Measurements from ENCODE around the gene ANKRD33. TPM values are rescaled to one million over a fixed set of nuclear protein-coding genes. Genes with fewer than 3 reads are reported as not detected.

ANKRD33 gene
- total RNA-seq, 1 experiment from 2014 or later, result not detected

DNA sequence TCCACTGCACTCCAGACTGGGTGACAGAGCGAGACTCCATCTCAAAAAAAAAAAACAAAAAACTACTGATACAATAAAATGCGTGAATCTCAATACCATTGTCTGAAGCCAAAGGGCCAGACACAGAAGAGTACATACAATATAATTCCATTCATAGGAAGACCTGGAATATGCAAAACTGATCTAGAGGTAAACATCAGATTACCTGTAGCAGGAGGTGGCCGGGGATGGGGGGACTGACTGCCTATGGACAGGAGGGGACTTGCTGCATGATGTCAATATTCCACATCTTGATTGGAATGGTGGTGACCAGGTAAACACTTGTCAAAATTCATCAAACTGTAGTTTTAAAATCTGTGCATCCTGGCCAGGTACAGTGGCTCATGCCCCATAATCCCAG is 26.9 kb upstream of the ANKRD33 start:
- no peak for DNase-seq (ENCODE audit: low read depth)

DNA sequence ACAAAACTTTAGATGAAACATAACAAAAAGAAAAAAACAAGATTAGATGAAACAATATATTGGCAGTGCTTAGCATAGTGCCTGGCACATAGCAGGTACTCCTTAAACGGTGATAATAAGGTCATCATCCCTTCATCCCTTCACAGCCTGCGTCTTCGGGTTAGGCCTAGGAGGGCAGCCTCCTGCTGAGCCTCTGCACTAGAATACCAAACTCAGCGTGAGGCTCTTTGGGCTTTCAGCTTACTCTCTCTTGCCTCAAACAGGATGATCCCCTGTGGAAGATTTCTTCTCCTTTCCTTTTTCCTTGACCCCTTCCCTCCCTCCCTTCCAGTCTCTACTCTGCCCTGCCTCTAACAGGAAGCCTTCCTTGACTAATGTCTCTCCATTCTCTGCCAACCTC is 25.0 kb upstream of the ANKRD33 start:
- no peak for DNase-seq (ENCODE audit: low read depth)

DNA sequence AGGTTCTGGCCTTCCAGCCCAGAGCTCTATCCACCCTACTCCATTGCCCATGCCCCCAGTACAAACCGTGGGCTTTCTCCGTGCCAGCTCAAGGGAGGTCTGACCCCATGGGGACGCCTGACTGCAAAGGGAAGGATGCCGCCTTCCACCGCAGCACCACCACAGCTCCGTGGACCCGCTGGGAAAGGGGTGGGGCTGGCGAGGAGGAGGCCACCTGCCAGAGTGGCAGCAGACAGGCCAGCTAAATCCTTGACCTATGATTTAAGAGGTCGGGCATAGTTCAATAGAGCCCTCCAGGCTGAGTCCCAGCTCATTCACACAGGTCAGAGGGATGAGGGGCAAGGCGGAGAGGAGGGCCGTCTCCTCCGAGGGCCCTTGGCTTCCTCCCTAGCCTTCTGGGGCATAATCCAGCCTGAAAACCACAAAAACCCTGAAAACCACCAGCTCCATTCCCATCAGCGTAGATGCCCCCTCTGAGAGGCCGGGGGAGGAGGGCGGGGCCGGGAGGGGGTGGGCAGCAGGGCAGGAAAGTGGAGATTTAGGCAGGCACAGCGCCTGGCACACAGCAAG is 24.5 kb upstream of the ANKRD33 start:
- no peak for DNase-seq (ENCODE audit: low read depth)

DNA sequence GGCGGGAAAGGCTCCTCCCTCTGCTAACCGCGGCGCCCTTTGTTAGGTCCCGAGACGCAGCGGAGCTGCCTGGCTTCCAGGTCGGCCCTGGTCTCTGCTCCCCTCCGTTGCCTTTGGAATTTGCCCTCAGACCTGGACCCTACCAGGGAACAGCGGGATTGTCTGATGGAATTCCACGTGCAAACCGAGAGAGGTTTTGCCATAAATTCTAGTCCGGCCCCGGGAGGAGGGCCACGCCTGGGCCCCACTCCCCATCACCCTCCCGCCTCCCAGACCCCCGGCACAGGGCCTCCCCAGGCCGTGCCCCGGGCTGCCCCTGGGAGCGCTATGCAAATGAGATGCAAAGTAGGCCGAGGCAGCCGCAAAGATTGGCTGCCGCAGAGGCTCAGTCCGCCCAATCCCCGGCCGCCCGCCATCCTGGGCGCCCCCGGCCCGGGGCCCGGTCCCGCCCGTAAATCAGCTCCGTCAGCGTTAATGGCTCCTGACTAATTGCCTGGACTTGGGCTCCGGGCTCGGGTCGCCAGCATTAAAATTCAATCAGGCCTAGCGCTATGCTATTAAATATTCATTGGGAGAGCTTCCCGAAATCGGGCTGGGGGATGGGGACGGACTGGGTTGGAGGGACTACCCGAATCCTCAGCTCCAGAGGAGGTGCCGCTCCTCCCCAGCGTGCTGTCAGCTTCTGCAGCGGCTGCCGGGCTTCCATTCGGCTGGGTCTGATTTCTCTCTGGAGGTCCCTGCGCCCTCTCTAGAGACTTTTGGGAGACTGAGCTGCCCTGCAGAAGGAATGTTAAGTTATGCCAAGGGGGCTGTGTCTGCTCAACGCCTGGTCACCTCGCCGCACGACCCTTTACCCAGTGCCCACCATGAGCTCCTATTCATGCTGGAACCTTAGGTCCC is 23.7 kb upstream of the ANKRD33 start:
- no peak for DNase-seq (ENCODE audit: low read depth)

DNA sequence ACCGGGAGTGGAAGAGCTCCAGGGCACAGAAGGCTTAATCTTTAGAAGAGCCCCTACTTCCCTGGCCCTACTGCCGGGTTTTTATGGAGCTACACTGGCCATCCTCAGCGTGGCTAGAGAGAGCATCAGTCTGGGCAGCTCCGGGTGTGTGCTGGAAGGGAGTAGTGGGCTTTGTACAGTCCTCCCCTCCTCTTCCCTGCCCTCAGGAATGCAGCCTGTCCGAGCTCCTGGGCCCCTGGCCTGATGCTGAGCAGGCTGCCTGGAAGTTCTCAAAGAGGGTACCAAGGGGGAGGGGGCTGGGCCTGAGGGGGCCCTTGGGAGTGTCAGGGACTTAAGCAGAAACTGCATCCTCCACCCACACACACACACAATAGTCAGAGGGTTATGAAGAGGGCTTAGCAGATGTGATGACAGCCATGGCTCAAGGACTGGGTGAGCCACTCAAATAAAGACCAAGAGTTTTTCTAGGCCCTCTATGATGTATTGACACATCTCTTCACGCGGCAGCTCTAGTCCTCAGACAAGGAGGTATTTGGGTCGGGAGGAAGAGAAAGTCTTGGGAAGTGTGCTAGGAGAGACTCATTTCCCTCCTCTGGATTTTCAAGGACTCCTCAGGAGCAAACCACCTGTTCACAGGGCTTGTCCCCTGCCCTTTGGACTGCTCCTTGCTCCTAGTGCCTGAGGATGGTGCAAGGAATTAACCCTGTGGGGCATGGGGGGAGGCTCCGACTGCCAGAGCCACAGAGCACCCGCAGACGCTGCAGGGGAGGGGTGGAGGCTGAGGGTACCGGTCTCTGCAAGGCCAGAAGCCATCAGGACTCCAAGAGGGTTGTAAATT is 22.9 kb upstream of the ANKRD33 start:
- no peak for DNase-seq (ENCODE audit: low read depth)

DNA sequence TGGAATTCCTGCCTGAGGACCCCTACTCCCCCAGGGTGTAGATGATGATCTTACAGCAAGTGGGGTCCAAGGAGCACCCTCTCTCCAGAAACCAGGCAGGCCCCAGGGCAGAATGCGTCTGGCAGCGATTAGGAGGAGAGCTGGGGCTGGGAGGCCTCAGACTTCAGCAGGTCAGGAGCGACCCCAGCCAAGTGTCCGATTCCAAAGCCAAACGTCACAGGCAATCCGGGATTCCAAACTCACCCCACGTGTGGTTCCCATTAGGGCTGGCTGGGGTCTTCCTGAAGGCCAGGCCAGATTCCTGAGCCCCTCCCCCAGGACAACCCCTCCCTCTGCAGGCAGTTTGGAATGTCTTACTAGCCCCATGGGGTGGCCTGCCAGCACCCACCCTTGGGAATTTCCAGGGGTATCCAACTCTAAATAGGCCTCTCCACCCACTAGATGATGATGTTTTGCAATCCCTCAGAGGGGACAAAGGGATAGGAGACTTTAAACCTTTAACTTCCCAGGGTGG is 22.1 kb upstream of the ANKRD33 start:
- no peak for DNase-seq (ENCODE audit: low read depth)

DNA sequence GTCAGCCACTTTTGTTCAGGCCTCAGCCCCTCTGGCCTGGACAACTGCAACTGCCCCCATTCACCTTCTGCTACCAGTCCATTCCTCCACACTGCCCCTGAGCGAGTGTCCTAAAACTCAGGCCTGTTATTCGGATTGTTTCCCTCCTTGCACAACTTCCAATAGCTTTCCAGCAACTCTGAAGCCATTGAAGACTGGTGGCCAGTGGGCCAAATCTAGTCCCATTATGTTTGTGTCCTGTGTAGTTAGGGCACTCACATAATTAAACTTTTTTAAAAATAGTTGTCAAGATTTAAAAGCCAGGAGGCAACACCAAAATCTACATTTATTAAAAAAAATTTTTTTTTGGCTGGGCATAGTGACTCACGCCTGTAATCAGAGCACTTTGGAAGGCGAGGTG is 21.6 kb upstream of the ANKRD33 start:
- DNase-seq (ENCODE audit: low read depth), result no peak

DNA sequence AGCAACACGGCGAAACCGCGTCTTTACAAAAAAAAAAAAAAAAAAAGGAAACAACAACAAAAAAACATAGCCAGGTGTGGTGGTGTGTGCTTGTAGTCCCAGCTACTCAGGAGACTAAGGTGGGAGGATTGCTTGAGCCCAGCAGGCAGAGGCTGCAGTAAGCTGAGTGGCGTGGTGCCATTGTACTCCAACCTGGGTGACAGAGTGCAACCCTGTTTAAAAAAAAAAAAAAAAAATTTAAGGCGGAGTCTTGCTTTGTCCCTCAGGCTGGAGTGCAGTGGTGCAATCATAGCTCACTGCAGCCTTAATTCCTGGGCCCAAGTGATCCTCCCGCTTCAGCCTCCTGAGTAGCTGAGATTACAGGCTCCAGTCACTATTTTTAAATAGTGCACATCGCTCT is 21.1 kb upstream of the ANKRD33 start:
- DNase-seq (ENCODE audit: low read depth), result no peak

DNA sequence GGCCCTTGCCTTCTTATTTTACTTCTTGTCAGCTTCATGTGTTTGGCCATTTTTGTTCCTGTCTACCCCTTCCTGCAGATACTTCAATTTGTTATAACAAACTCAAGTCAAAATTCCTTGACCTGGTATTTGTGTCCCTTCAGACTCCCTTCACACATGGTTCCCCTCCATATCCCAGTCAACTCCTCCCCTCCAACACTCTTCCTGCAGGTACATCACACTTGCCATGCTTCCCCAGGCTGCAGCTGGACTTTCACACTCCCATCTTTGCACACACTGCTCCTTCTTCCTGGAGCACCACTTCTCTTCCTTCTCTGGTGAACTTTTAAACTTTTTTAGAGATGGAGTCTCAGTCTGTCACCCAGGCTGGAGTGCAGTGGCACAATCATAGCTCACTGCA is 20.5 kb upstream of the ANKRD33 start:
- no peak for DNase-seq (ENCODE audit: low read depth)

DNA sequence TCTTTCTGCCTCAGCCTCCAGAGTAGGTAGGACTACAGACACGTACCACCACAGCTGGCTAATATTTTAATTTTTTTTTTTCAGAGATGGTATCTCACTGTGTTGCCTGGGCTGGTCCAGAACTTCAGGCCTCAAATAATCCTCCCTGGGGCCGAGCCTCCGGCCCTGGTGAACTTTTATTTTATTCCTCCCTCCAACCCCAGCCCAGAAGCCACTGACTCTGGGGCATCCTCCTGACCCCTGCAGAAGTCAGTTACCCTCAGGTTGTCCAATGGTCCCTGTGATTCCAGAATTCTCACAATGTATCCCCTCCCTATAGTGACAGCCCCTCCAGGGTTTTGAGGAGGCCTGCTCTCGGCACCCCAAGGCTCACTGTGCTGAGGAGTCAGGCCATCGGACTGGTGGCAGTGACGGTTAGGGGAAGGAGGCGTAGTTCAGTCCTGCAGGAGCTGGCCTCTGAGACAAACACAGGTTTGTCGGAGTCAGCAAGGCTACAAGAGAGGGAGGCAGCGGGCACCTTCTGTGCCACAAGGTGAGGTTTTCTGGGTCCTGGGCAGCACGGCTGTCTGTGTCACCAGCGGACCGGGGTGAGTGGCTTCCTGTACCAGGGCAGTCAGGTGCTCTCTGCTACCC is 20.0 kb upstream of the ANKRD33 start:
- no peak for DNase-seq (ENCODE audit: low read depth)

DNA sequence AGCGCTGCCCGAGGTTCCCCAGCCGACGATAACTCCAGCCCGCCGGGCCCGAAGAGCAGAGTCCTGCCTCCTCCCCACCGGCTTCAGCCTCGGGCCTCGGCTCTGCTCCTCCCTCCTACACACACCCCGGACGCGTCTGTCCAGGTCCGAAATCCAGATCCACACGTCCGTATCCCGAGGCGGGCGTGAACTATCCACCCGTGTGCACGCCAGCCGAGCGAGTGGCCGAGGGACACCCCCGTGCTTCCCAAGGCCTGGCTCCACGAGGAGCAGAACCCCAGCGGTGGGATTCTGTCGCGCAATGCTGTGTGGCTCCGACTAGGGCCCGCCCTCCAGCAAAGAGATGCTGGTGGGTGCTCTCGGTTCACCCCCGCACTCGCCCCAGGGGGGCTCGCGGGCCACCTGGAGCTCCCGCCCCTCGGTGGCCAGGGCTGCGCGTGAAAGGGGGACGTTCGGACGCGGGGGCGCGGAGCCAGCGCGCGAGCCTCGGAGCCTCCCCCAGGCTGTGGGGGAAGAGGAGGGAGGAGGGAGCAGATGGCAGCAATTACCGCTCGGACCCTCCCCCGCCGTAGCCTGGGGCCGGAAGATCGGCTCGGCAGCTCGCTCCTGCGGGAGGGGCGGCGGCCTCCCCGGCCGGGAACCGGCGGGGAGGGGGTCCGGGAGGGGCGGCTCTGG is 18.9 kb upstream of the ANKRD33 start:
- no peak for DNase-seq (ENCODE audit: low read depth)

DNA sequence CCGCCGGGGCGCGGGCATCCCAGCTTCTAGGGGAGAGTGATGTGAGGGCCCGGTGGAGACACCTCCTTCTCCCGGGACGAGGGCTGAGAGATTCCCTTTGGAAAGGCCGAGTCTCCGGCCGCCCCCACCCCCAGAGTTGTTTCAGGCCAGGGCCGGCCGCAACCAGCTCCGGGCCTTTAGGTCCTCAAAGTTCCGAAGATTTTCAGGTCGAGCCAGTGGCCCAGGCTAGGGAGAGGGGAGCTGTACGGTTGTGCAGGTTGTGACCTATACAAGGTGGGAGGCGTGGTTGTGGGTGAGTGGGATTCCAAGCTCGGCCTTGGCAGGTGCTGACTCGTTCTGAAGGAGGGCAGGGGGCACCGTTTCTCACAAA is 18.4 kb upstream of the ANKRD33 start:
- no peak for DNase-seq (ENCODE audit: low read depth)

DNA sequence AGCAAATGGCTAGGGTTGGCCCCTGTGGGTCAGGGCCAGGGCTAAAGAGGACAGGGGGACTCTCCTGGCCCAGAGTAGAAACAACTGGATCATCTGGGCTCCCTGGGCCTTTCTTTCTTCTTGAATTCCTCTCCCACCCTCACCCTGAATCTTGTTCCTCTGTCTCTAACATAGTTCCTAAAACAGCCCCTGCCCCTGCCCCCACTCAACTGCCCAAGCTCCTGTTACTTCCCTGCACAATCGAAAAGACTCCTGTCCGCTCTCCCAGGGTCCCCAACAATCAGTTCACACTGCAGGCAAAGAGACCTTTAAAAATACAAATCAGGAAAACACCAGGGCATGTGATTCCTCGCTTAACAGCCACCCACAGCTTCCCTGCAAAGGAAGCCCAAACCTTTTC is 18.0 kb upstream of the ANKRD33 start:
- no peak for DNase-seq (ENCODE audit: low read depth)

DNA sequence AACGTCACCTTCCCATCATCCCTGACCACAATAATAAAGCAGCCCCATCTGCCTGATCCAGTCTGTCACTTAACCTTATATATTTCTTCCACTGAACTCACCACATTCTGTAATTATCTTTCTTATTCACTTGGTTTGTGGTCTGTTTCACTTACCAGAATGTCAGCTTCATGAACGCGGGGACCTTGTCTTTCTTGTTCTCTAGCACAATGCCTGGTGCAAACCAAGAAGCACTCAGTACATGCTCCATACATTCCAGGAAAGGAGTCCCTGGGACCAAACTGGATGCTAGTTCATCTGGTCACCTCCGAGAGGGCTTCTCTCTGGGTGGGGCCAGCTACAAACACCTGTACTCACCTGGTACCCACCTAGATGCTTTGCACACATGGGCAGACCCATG is 17.4 kb upstream of the ANKRD33 start:
- DNase-seq (ENCODE audit: low read depth), result no peak

DNA sequence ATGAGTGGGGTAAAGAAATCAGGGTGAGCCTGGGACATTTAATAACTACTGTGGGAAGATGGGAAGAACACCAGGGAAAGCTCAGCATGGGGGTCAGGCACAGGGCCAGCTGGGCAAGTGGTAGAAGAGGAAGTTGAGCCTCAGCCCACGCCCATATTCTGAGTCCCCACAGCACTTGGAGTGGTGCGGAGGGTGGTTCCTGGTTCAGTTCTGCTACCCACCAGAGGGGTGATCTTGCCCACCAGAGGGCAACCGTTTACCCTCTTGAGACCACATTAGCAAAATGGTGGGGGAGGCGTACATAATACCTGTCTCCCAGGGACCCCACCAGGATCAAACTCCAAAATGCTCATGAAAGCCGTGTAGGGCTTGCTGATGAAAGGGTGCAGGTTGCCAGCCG is 16.8 kb upstream of the ANKRD33 start:
- DNase-seq (ENCODE audit: low read depth), result no peak

DNA sequence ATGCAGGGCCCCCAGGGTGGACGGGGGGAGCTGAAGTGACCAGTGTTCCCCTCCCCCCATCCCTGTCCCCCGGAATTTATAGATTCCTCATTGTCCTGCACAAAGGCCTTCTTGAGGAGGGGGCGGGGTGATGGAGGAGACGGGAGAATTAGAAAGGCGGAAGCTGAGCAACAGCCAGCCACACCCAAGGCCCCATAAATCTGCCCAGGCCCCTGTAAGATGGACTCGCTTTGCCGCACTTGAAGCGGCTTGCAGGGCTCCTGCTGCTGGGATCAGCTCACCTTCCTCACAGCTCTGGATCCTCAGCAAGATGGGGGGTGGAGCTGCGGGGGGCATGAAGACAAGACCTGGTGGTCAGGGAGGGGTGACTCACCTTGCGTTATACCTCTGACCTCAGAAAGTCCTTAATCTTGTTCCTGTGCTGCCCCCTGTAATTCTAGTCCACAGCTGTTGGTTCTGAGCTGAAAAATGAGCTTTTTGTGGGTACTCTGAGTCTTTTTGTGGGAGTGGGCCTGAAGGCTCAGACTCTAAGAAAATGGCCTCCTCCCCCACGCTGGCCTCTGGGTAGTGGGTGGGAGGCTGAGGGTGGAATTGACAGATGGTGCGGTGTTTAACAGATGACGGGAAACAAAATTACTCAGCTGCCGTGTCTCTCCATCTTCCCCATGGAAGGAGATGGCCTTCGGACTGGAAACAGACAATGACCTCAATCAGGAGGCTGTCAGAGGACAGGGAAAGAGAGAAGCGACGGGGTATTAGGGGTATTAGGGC is 15.8 kb upstream of the ANKRD33 start:
- no peak for DNase-seq (ENCODE audit: low read depth)

DNA sequence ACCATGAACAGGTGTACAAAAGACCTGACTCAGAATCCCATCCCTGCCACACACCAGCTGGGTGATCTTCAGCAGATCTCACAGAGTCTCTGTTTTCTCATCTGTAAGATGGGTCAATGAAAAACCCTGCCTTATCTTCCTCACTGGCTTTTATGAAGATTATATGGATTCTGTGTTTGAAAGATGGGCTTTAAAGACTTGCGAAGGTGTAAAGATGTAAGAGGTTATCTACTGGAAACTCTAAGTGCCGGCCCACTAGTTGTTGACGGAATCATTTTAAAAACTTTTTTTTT is 15.3 kb upstream of the ANKRD33 start:
- DNase-seq (ENCODE audit: low read depth), result no peak

DNA sequence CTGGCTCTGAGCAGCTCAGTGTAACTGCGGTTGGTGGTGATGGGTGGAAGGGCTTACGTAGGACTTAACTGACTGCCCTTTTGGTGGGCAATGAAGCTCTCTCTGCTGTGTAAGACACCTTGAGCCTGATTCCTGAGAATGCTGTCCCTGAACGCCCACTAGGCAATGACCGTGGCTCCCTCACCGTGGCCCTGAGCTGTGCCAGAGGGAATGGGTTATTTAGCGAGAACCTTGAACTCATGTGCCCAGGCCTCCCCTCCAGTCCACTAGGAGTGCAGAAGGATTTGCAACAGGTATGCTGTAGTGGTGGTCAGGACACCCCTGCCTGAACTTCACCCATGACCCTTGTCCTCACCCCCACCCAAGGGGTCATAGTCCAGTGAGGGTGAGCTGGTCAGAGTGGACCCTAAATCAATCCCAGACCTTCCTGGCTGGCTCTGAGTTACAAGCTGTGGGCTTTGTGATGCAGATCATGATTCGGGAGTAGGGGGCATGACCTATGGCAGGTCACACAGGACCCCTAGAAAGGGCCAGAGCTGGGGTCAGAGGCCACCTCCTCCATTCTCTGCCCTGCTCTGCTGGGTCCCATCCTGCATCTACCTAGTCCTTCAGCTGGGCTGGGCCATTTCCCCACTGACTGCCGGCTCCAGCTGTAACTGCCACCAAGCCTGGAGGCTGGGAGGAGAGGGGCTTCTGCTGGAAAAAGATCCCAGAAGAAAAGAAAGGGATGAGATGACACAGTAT is 14.5 kb upstream of the ANKRD33 start:
- no peak for DNase-seq (ENCODE audit: low read depth)

DNA sequence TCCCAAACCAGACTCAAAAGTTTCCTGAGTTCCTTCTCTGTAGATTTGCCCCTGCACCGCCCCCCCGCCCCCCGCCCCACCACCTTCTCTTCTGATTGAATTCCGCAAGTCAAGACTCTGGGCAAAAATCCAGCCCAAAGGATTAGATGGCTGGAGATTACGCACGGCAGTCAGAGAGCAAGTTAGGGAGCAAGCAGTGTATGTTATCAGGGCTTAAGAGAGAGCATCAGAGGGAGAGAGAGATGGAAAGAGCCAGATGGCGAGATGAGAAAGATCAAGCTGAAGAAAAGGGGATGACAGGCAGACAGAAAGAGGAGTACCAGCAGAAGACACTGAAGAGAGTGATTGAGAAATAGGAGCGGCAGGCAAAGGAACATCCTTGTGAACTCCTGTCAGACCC is 13.9 kb upstream of the ANKRD33 start:
- DNase-seq (ENCODE audit: low read depth), result no peak

DNA sequence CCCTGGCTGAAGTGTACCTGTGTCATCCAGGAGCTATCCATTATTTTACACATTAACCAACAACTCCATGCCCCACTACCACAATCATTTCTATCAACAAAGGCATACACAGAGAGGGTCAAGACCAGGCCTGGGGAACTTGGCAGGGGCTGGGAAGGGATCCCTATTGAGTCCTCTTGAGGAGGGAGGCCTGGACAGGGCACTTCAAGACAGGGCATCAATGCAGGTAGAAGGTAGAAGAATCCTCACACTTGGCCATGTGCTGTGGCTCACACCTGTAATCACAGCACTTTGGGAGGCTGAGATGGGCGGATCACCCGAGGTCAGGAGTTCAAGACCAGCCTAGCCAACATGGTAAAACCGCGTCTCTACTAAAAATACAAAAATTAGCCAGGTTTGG is 13.4 kb upstream of the ANKRD33 start:
- no peak for DNase-seq (ENCODE audit: low read depth)

Measured in RPMI7951 (cell line).